Uterus (tissue), 2 donors: ENCODE measurements around the gene NFATC1.

Source experiments
- CTCF ChIP-seq, 4 experiments: fragments of 200-600 bp in 2 of 4; fragments of 450-650 bp in 2 of 4; sonication (generic) in 2 of 4; IDR thresholded peaks; one replicate each; pipeline ENCODE4 v1.5.1; 2016 to 2019; ENCODE audit warnings: antibody characterized with exemption in 4 of 4, mild to moderate bottlenecking in 2 of 4, moderate library complexity in 1 of 4
- POLR2A ChIP-seq, 2 donors: fragments of 450-650 bp; IDR thresholded peaks; one replicate each; pipeline ENCODE4 v1.6.1; 2016; ENCODE audit warnings: antibody characterized with exemption in 2 of 2, mild to moderate bottlenecking in 1 of 2, moderate library complexity in 1 of 2

- no peak for TF ChIP-seq CTCF (IDR thresholded peaks at IDR 0.05)
- TF ChIP-seq POLR2A (IDR thresholded peaks at IDR 0.05), result no peak
Measured at GRCh38 chr18:79538635-79539034, 142.9 kb downstream of the NFATC1 start.
